Ovary (tissue), 9 donors: ENCODE results near the gene SETBP1. TPM values are rescaled to one million over a fixed set of nuclear protein-coding genes. Genes with fewer than 3 reads are reported as not detected.
A peak's percentile ranks its signal among the peaks of the same experiment; 100 is the strongest.

Experiments
- DNase-seq, 5 donors: peaks; one replicate each; pipeline ENCODE4 v3.0.0-alpha.2; 2019 to 2020
- H3K27ac ChIP-seq, 2 donors: fragments of 200-600 bp; one replicate each; pipeline versions ENCODE4 v1.5.1 to v1.8.0; 2019 to 2022
- H3K27me3 ChIP-seq: fragments of 200-600 bp; one replicate; pipeline ENCODE4 v1.8.0; 2022
- H3K36me3 ChIP-seq: fragments of 200-600 bp; sonication (generic); one replicate; pipeline ENCODE4 v1.5.1; 2019
- H3K4me1 ChIP-seq: one replicate; pipeline ENCODE4 v1.8.1; 2013; ENCODE audit warnings: mild to moderate bottlenecking, moderate library complexity; ENCODE audit not compliant: insufficient read depth
- H3K4me3 ChIP-seq: fragments of 200-600 bp; sonication (generic); one replicate; pipeline ENCODE4 v1.5.1; 2017
- H3K9me3 ChIP-seq, 2 donors: fragments of 200-600 bp in 1 of 2; sonication (generic) in 1 of 2; one replicate each; pipeline versions ENCODE4 v1.5.1 to v1.8.1; 2013 to 2019; ENCODE audit warnings: mild to moderate bottlenecking in 1 of 2, moderate library complexity in 1 of 2
- CTCF ChIP-seq, 3 donors: fragments of 450-650 bp in 2 of 3; fragments of 200-600 bp in 1 of 3; IDR thresholded peaks; one replicate each; pipeline versions ENCODE4 v1.5.1 to v1.8.0; 2016 to 2022; ENCODE audit warnings: antibody characterized with exemption in 3 of 3, mild to moderate bottlenecking in 1 of 3
- EP300 ChIP-seq: sonication (generic); formaldehyde crosslinking; IDR thresholded peaks from one replicate; pipeline ENCODE4 v1.6.1; 2017; ENCODE audit warnings: antibody characterized with exemption
- POLR2A ChIP-seq: fragments of 450-650 bp; IDR thresholded peaks from one replicate; pipeline ENCODE4 v1.6.1; 2017; ENCODE audit warnings: antibody characterized with exemption, mild to moderate bottlenecking, moderate library complexity
- WGBS, 3 donors: extraction: QIAGEN DNeasy Blood & Tissue Kit in 1 of 3; methylation state at CpG; one replicate each; pipeline versions ENCODE4 v1.1.5 to v1.1.7; 2013 to 2017; 5-methylcytosine and 5-hydroxymethylcytosine counted together
- intact Hi-C, 4 donors: fragments of 100-400 bp; cut with DNase I; formaldehyde crosslinking; loops; one replicate each; pipeline versions ENCODE4 v1.11.0 to v1.15.1; 2022 to 2023
- polyA plus RNA-seq, 2 donors: library from polyadenylated mRNA; stranded (reverse); fragments of 200-250 nt in 1 of 2; fragments of 350-450 nt in 1 of 2; fragmentation: Illumina TruSeq in 1 of 2; extraction: RNeasy Lipid Tissue Mini Kit (QIAGEN cat#74804) in 1 of 2; gene quantifications; one replicate each; pipeline ENCODE4 v1.2.3, GENCODE V29; 2013 to 2014
- total RNA-seq, 7 donors: library from RNA; depleted of rRNA in 2 of 7; stranded (reverse); fragments of >200 nt in 2 of 7; fragmentation: NEBNext Ultra II Directional in 3 of 7; extraction: Animal tissue kit (Norgen Biotek cat#: 25700) in 3 of 7; gene quantifications; one replicate each; pipeline versions ENCODE4 v1.1.0 to v1.2.4, GENCODE V29; 2016 to 2023
- donor health status: DM: no; HTN: no; CAD: no; lungs with moderate emphysema.
- donor health status: DM: no; HTN: no; CAD: no.
- donor health status: Bipolar disorder and iron deficiency.
- donor health status: DM: yes; HTN: yes; CAD: no.
- donor health status: DM: no; HTN: no; CAD: no.
- donor health status: DM: yes; HTN: yes; CAD: no.

SETBP1 gene
- total and polyA plus RNA-seq, 9 donors = 7.8 to 53.7 (median 28.4) TPM

- intact Hi-C loops = loop anchor here in 1 of 4 donors (10.0 kb wide), 1 partner anchor 325 kb away; the partner anchor contains the start of gene SETBP1
- no peaks in the 10 kb centered on the region for H3K27me3 ChIP-seq
- DNase-seq = no peak
- no peaks in the 10 kb centered on the region for H3K9me3 ChIP-seq
- H3K36me3 ChIP-seq = no peaks in the 10 kb centered on the region
- no peak for TF ChIP-seq CTCF (IDR thresholded peaks at IDR 0.05)
- no peak for TF ChIP-seq POLR2A
- TF ChIP-seq EP300 = no peak
- 79 to 85% (median 84%) methylated on average over 5 of the region's 5 CpGs for WGBS, 3 donors
- peaks cover 2% of the 10 kb centered on the region for H3K4me1 ChIP-seq
- H3K4me3 ChIP-seq = no peak overlapping the region
- H3K27ac ChIP-seq = no peak overlapping the region
Observed at GRCh38 chr18:45009756-45010155, 329.1 kb downstream of the SETBP1 start.

DNA sequence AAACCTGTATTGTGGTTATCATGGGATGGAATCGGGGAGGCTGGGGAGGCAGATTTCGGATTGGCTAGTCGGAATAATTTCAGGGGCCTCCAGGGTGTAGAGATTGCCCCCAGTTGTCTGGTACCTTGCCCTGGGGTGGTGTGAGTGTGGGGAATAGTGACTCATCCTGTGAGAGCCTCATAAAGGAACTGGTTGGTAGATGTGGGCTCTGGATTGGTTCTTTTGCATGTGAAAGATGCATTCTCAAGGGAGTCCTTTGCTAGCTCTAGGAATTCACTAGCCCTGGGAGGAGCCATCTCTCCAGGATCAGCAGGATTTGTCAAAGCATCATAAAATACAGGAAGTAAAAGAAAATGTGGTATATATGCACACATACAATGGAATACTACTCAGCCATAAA lies 331.6 kb downstream of the SETBP1 start:
- intact Hi-C loops = loop anchor here in 1 of 4 donors (10.0 kb wide), 1 partner anchor 327 kb away; the partner anchor contains the start of gene SETBP1
- no peak overlapping the region for H3K4me3 ChIP-seq
- no peak for DNase-seq
- H3K27ac ChIP-seq = no peak overlapping the region
- no peaks in the 10 kb centered on the region for H3K9me3 ChIP-seq
- H3K27me3 ChIP-seq = no peaks in the 10 kb centered on the region
- H3K36me3 ChIP-seq = no peaks in the 10 kb centered on the region
- H3K4me1 ChIP-seq = peaks cover 9% of the 10 kb centered on the region
- WGBS, 3 donors = 95 to 96% (median 96%) methylated on average over 3 of the region's 3 CpGs
- TF ChIP-seq POLR2A = no peak
- no peak for TF ChIP-seq CTCF (IDR thresholded peaks at IDR 0.05)
- TF ChIP-seq EP300 = no peak

DNA sequence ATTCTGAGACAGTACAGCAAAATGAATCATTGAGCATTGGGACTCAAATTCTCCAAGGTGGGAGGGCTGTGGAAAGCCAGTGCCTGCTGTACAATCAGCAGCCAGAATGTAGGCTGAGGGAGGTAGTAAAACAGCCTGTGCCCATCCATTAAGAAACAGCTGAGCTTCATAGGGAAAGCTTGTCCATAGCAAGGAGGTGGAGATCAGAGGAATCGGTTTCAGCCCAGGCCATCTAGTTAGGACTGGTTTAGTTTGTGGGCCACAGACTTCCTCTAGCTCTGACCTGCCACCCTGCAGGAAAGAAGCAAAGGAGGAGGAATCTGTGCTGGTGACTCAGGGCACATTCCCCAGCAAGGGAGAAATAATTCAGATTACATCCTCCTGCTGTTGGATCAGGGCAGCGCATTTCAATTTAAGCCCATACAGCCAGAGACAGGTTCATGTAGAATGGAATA lies 333.4 kb downstream of the SETBP1 start:
- TF ChIP-seq POLR2A (no peak), EP300 (no peak), CTCF (IDR thresholded peaks at IDR 0.05) (no peak)
- H3K27me3 ChIP-seq = no peaks in the 10 kb centered on the region
- DNase-seq = peak in 1 of 5 donors; percentile 50
- no peak overlapping the region for H3K4me3 ChIP-seq
- H3K27ac ChIP-seq = no peak overlapping the region
- H3K36me3 ChIP-seq = no peaks in the 10 kb centered on the region
- WGBS, 3 donors = 49 to 70% (median 49%) methylated on average over 2 of the region's 2 CpGs
- H3K9me3 ChIP-seq = no peaks in the 10 kb centered on the region
- intact Hi-C loops = loop anchor here in 1 of 4 donors (10.0 kb wide), 1 partner anchor 329 kb away; the partner anchor contains the start of gene SETBP1
- H3K4me1 ChIP-seq = peaks cover 9% of the 10 kb centered on the region

GRCh38 chr18:45015788-45016128 lies 335.1 kb downstream of the SETBP1 start:
- TF ChIP-seq EP300 (no peak), POLR2A (no peak)
- no peaks in the 10 kb centered on the region for H3K9me3 ChIP-seq
- H3K27me3 ChIP-seq = no peaks in the 10 kb centered on the region
- intact Hi-C loops = loop anchor here in 1 of 4 donors (10.0 kb wide), 1 partner anchor 331 kb away; the partner anchor contains the start of gene SETBP1
- H3K4me3 ChIP-seq = peak overlapping the region; percentile 26
- peak overlapping the region in 1 of 2 donors; percentile 32 for H3K27ac ChIP-seq
- WGBS, 3 donors = 4 to 7% (median 4%) methylated on average over 1 of the region's 1 CpG
- H3K36me3 ChIP-seq = no peaks in the 10 kb centered on the region
- peaks cover 9% of the 10 kb centered on the region for H3K4me1 ChIP-seq
- DNase-seq = no peak

DNA sequence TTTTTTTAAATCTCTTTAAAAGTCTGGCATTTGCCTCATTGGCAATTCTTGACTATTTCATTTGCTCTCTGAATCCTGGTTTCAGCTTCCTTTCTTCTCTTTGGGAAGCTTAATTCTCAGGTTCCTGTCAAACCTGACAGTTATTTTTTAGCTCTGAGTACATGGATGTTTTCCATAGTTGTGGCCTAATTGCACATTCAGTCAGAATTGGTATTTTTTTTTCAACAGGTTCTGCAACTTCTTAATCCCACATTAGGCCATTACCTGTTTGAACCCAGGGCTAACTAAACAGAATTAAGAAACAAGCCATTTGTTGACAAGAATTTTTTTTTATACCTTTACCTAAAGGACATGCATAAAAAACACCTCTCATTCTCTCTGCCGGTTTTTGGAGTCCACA lies 338.8 kb downstream of the SETBP1 start:
- Histone ChIP-seq H3K4me3 (no peak overlapping the region), H3K9me3 (no peaks in the 10 kb centered on the region), H3K36me3 (no peaks in the 10 kb centered on the region), H3K27ac (no peak overlapping the region), H3K4me1 (peaks cover 8% of the 10 kb centered on the region), H3K27me3 (no peaks in the 10 kb centered on the region)
- TF ChIP-seq EP300 (no peak), CTCF (IDR thresholded peaks at IDR 0.05) (no peak)
- no peak for DNase-seq
- WGBS, 3 donors = 93 to 98% (median 98%) methylated on average over 1 of the region's 1 CpG
- intact Hi-C loops = loop anchor here in 1 of 4 donors (10.0 kb wide), 1 partner anchor 335 kb away; the partner anchor contains the start of gene SETBP1
